GM23248 (cell line): ENCODE data around the gene MLXIPL. TPM values are rescaled to one million over a fixed set of nuclear protein-coding genes. Genes with fewer than 3 reads are reported as not detected.
A peak's percentile ranks its signal among the peaks of the same experiment; 100 is the strongest.

Source experiments
- DNase-seq: peaks from one replicate; pipeline ENCODE4 v3.0.0-alpha.2; 2015
- H2AFZ ChIP-seq: fragments of 200-600 bp; sonication (generic); 2 replicates; pipeline ENCODE4 v1.6.1; 2016; ENCODE audit warnings: antibody characterized with exemption
- H3F3A ChIP-seq: fragments of 200-600 bp; sonication (generic); 2 replicates; pipeline ENCODE4 v1.6.1; 2016; ENCODE audit warnings: mild to moderate bottlenecking, antibody characterized with exemption, mixed run types; ENCODE audit not compliant: insufficient read depth
- H3K27ac ChIP-seq: fragments of 200-600 bp; sonication (generic); 2 replicates; pipeline ENCODE4 v1.5.1; 2016; ENCODE audit warnings: mild to moderate bottlenecking
- H3K27me3 ChIP-seq: fragments of 200-600 bp; sonication (generic); replicated peaks from 2 replicates; pipeline ENCODE4 v1.6.1; 2016; ENCODE audit warnings: mild to moderate bottlenecking; ENCODE audit not compliant: insufficient read depth
- H3K36me3 ChIP-seq: fragments of 200-600 bp; sonication (generic); 2 replicates; pipeline ENCODE4 v1.6.1; 2016; ENCODE audit warnings: low read depth, mild to moderate bottlenecking
- H3K4me1 ChIP-seq: fragments of 200-600 bp; sonication (generic); 2 replicates; pipeline ENCODE4 v1.6.1; 2016; ENCODE audit warnings: mild to moderate bottlenecking; ENCODE audit not compliant: insufficient read depth
- H3K4me2 ChIP-seq: fragments of 200-600 bp; sonication (generic); one replicate; pipeline ENCODE4 v1.6.1; 2016; ENCODE audit warnings: mild to moderate bottlenecking; ENCODE audit not compliant: unreplicated experiment
- H3K4me3 ChIP-seq: fragments of 200-600 bp; sonication (generic); 2 replicates; pipeline ENCODE4 v1.5.1; 2016; ENCODE audit warnings: mild to moderate bottlenecking
- H3K79me2 ChIP-seq: fragments of 200-600 bp; sonication (generic); 2 replicates; pipeline ENCODE4 v1.6.1; 2016; ENCODE audit warnings: mild to moderate bottlenecking; ENCODE audit not compliant: insufficient read depth
- H3K9ac ChIP-seq: fragments of 200-600 bp; sonication (generic); 2 replicates; pipeline ENCODE4 v1.6.1; 2016; ENCODE audit warnings: mild to moderate bottlenecking
- H3K9me2 ChIP-seq: fragments of 200-600 bp; sonication (generic); 2 replicates; pipeline ENCODE4 v1.6.1; 2016; ENCODE audit warnings: mixed run types, mild to moderate bottlenecking, moderate library complexity; ENCODE audit not compliant: insufficient read depth
- H3K9me3 ChIP-seq: fragments of 200-600 bp; sonication (generic); one replicate; pipeline ENCODE4 v1.6.1; 2017; ENCODE audit warnings: low read depth
- H4K20me1 ChIP-seq: fragments of 200-600 bp; sonication (generic); 2 replicates; pipeline ENCODE4 v1.6.0; 2016; ENCODE audit not compliant: insufficient read depth
- EZH2 ChIP-seq: fragments of 200-600 bp; sonication (generic); IDR thresholded peaks from 2 replicates; pipeline ENCODE4 v1.6.1; 2018; ENCODE audit warnings: antibody characterized with exemption, mild to moderate bottlenecking; ENCODE audit not compliant: insufficient read depth, poor library complexity, severe bottlenecking
- EZH2phosphoT487 ChIP-seq: fragments of 200-600 bp; sonication (generic); IDR thresholded peaks from 2 replicates; pipeline ENCODE4 v1.6.1; 2018; ENCODE audit warnings: antibody characterized with exemption, moderate library complexity, mild to moderate bottlenecking, low read depth; ENCODE audit not compliant: insufficient read depth
- WGBS, 2 experiments: methylation state at CpG; one replicate each; pipeline ENCODE4 v1.1.6; 2015 to 2017; ENCODE audit warnings: low lambda C conversion rate in 2 of 2, low coverage in 1 of 2; ENCODE audit errors: missing lambda C conversion rate in 2 of 2; 5-methylcytosine and 5-hydroxymethylcytosine counted together
- in situ Hi-C: fragments of 300-500 bp; cut with MboI; formaldehyde crosslinking; loops from 2 replicates; pipeline ENCODE4 v1.15.0; 2020
- polyA plus RNA-seq: library from polyadenylated mRNA; unstranded; fragments of >200 nt; fragmentation: Nextera tagmentation; extraction: Ambion mirVana; gene quantifications from 2 replicates; pipeline ENCODE4 v1.2.1, GENCODE V29; 2016
- total RNA-seq: library from RNA; depleted of rRNA; stranded (reverse); fragments of >200 nt; shearing (Covaris generic); gene quantifications from 2 replicates; pipeline ENCODE4 v1.2.3, GENCODE V29; 2014

The MLXIPL gene
- total and polyA plus RNA-seq, 2 experiments from 2014 or later, result not detected

GRCh38 chr7:73638911-73639310 is 14.6 kb upstream of the MLXIPL start:
- Histone ChIP-seq H3K4me1 (peaks cover 5% of the 10 kb centered on the region), H3K4me2 (no peak overlapping the region), H3F3A (no peaks in the 10 kb centered on the region), H2AFZ (no peak overlapping the region), H3K27me3 (peaks cover 2% of the 10 kb centered on the region; the same call in 1 of the 2 replicates), H3K9me3 (no peaks in the 10 kb centered on the region), H3K4me3 (no peak overlapping the region), H3K9ac (no peak overlapping the region), H3K9me2 (no peaks in the 10 kb centered on the region), H3K36me3 (no peaks in the 10 kb centered on the region), H3K79me2 (no peaks in the 10 kb centered on the region), H4K20me1 (no peaks in the 10 kb centered on the region), H3K27ac (no peak overlapping the region)
- DNase-seq, result no peak
- TF ChIP-seq EZH2phosphoT487, result no peak
- no peak for TF ChIP-seq EZH2
- WGBS, 2 experiments, result 64 to 77% methylated on average over 3 of the region's 3 CpGs
- in situ Hi-C loops, result no loop called here

GRCh38 chr7:73635428-73636200 is 11.3 kb upstream of the MLXIPL start:
- Histone ChIP-seq H3K79me2 (no peaks in the 10 kb centered on the region), H3F3A (no peaks in the 10 kb centered on the region), H3K27ac (no peak overlapping the region), H3K4me2 (peak overlapping the region; percentile 38), H3K9me3 (no peaks in the 10 kb centered on the region), H3K4me1 (peaks cover 5% of the 10 kb centered on the region), H3K27me3 (no peaks in the 10 kb centered on the region; the same call in 1 of the 2 replicates), H4K20me1 (no peaks in the 10 kb centered on the region), H3K9me2 (no peaks in the 10 kb centered on the region), H3K9ac (no peak overlapping the region), H2AFZ (no peak overlapping the region), H3K36me3 (no peaks in the 10 kb centered on the region), H3K4me3 (no peak overlapping the region)
- in situ Hi-C loops, result no loop called here
- no peak for DNase-seq
- TF ChIP-seq EZH2 (no peak), EZH2phosphoT487 (no peak)
- WGBS, 2 experiments, result 86 to 87% methylated on average over 8 of the region's 8 CpGs

- H3K27me3 ChIP-seq, result no peaks in the 10 kb centered on the region; the same call in 1 of the 2 replicates
- H3K4me1 ChIP-seq, result peaks cover 5% of the 10 kb centered on the region
- no peak overlapping the region for H2AFZ ChIP-seq
- H3K9me2 ChIP-seq, result no peaks in the 10 kb centered on the region
- H3K4me2 ChIP-seq, result no peak overlapping the region
- in situ Hi-C loops, result no loop called here
- WGBS, 2 experiments, result 72 to 75% methylated on average over 8 of the region's 8 CpGs
- no peaks in the 10 kb centered on the region for H4K20me1 ChIP-seq
- no peaks in the 10 kb centered on the region for H3K79me2 ChIP-seq
- no peaks in the 10 kb centered on the region for H3F3A ChIP-seq
- TF ChIP-seq EZH2 (no peak), EZH2phosphoT487 (no peak)
- no peak for DNase-seq
- no peaks in the 10 kb centered on the region for H3K36me3 ChIP-seq
- H3K27ac ChIP-seq, result no peak overlapping the region
- H3K4me3 ChIP-seq, result no peak overlapping the region
- no peak overlapping the region for H3K9ac ChIP-seq
- H3K9me3 ChIP-seq, result no peaks in the 10 kb centered on the region
These were observed 9.5 kb upstream of the MLXIPL start for GRCh38 chr7:73633844-73634243.

- Histone ChIP-seq H3K4me2 (no peak overlapping the region), H3K4me3 (no peak overlapping the region), H3F3A (no peaks in the 10 kb centered on the region), H3K27ac (no peak overlapping the region), H4K20me1 (no peaks in the 10 kb centered on the region), H3K9me3 (no peaks in the 10 kb centered on the region), H3K36me3 (no peaks in the 10 kb centered on the region), H3K9ac (no peak overlapping the region), H3K27me3 (peaks cover 5% of the 10 kb centered on the region; the same call in 1 of the 2 replicates), H3K9me2 (no peaks in the 10 kb centered on the region), H3K79me2 (no peaks in the 10 kb centered on the region), H2AFZ (no peak overlapping the region), H3K4me1 (peaks cover 5% of the 10 kb centered on the region)
- WGBS, 2 experiments, result 59 to 61% methylated on average over 7 of the region's 7 CpGs
- DNase-seq, result no peak
- in situ Hi-C loops, result no loop called here
- TF ChIP-seq EZH2, result no peak
These were observed 9.0 kb upstream of the MLXIPL start for GRCh38 chr7:73633323-73633722.
